DOHH2 (cell line): Measurements from ENCODE around the gene FAM180A.

Experiments used
- H3F3A ChIP-seq: fragments of 200-600 bp; sonication (generic), shearing (Covaris generic); 2 replicates; pipeline ENCODE4 v1.6.0; 2016; ENCODE audit warnings: antibody characterized with exemption, mild to moderate bottlenecking; ENCODE audit not compliant: control insufficient read depth, insufficient read depth
- H3K27ac ChIP-seq: fragments of 200-600 bp; sonication (generic); 2 replicates; pipeline ENCODE4 v1.5.1; 2014; ENCODE audit warnings: low read depth, mild to moderate bottlenecking, low read length, moderate library complexity
- H3K27me3 ChIP-seq: fragments of 200-600 bp; sonication (generic); 2 replicates; pipeline ENCODE4 v1.6.1; 2014; ENCODE audit warnings: mild to moderate bottlenecking, low read length, mixed read lengths; ENCODE audit not compliant: control insufficient read depth
- H3K36me3 ChIP-seq: fragments of 200-600 bp; sonication (generic); 2 replicates; pipeline ENCODE4 v1.6.1; 2014; ENCODE audit warnings: mild to moderate bottlenecking, low read length, moderate library complexity, mixed read lengths; ENCODE audit not compliant: control insufficient read depth
- H3K4me1 ChIP-seq: fragments of 200-600 bp; sonication (generic); 2 replicates; pipeline ENCODE4 v1.6.1; 2014; ENCODE audit warnings: mild to moderate bottlenecking, low read length, mixed read lengths; ENCODE audit not compliant: control insufficient read depth
- H3K4me2 ChIP-seq: fragments of 200-600 bp; sonication (generic); 2 replicates; pipeline ENCODE4 v1.6.0; 2014; ENCODE audit warnings: mild to moderate bottlenecking, low read length, moderate library complexity
- H3K4me3 ChIP-seq: fragments of 200-600 bp; sonication (generic); 2 replicates; pipeline ENCODE4 v1.5.1; 2014; ENCODE audit warnings: mild to moderate bottlenecking, low read length, mixed read lengths
- H3K79me2 ChIP-seq: fragments of 200-600 bp; sonication (generic); 2 replicates; pipeline ENCODE4 v1.6.1; 2014; ENCODE audit warnings: mild to moderate bottlenecking, low read length, mixed read lengths; ENCODE audit not compliant: control insufficient read depth
- H3K9me2 ChIP-seq: fragments of 200-600 bp; sonication (generic); replicated peaks from 2 replicates; pipeline ENCODE4 v1.6.1; 2014; ENCODE audit warnings: mild to moderate bottlenecking, low read length, mixed read lengths; ENCODE audit not compliant: control insufficient read depth
- H3K9me3 ChIP-seq: fragments of 200-600 bp; sonication (generic); 2 replicates; pipeline ENCODE4 v1.6.1; 2014; ENCODE audit warnings: antibody characterized with exemption, low read length, mixed read lengths; ENCODE audit not compliant: control insufficient read depth, insufficient read depth
- H4K20me1 ChIP-seq: fragments of 200-600 bp; sonication (generic); 2 replicates; pipeline ENCODE4 v1.6.0; 2014; ENCODE audit warnings: low read depth, mild to moderate bottlenecking, antibody characterized with exemption, low read length, moderate library complexity; ENCODE audit not compliant: control insufficient read depth, insufficient read depth
- EZH2phosphoT487 ChIP-seq: fragments of 200-600 bp; sonication (generic); IDR thresholded peaks from 2 replicates; pipeline ENCODE4 v1.6.1; 2017; ENCODE audit warnings: borderline replicate concordance, mild to moderate bottlenecking, antibody characterized with exemption, low read length, moderate library complexity, mixed read lengths
- TF ChIP-seq, protein P1 (sequence below): fragments of 200-600 bp; sonication (generic); IDR thresholded peaks from one replicate; pipeline ENCODE4 v1.5.1; 2014; ENCODE audit warnings: antibody characterized with exemption, mild to moderate bottlenecking, low read depth, low read length; ENCODE audit not compliant: poor library complexity, severe bottlenecking

FAM180A gene

DNA sequence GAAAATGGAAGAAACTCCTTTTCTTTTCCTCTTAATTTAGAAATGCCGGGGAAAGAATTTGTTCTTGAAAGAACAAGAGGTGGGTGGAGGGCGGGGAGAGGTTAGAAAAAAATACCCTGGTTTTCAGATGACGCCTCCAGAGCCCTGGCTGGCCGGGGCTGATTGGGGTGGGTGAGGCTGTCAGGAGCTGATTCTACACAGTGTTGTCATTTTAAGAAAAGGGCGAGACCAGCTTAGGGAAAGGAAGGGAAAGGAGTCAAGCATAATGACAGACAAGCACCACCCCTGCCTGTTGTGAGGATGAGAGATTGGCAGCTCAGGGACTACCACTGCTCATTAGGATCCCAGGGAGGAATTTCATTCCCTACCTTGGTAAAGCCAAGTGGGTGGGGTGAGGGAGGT lies 9.9 kb upstream of the FAM180A start:
- Histone ChIP-seq H3K4me1 (no peaks in the 10 kb centered on the region), H4K20me1 (no peaks in the 10 kb centered on the region), H3K9me3 (peaks cover 6% of the 10 kb centered on the region; the same call in 1 of the 2 replicates), H3K79me2 (no peaks in the 10 kb centered on the region), H3K27me3 (peaks cover 11% of the 10 kb centered on the region; the same call in 1 of the 2 replicates), H3K9me2 (no peaks in the 10 kb centered on the region), H3K27ac (no peak overlapping the region), H3K4me3 (no peak overlapping the region), H3F3A (no peaks in the 10 kb centered on the region), H3K36me3 (no peaks in the 10 kb centered on the region), H3K4me2 (no peak overlapping the region)
- no peak for TF ChIP-seq EZH2phosphoT487
- TF ChIP-seq, protein P1, sequence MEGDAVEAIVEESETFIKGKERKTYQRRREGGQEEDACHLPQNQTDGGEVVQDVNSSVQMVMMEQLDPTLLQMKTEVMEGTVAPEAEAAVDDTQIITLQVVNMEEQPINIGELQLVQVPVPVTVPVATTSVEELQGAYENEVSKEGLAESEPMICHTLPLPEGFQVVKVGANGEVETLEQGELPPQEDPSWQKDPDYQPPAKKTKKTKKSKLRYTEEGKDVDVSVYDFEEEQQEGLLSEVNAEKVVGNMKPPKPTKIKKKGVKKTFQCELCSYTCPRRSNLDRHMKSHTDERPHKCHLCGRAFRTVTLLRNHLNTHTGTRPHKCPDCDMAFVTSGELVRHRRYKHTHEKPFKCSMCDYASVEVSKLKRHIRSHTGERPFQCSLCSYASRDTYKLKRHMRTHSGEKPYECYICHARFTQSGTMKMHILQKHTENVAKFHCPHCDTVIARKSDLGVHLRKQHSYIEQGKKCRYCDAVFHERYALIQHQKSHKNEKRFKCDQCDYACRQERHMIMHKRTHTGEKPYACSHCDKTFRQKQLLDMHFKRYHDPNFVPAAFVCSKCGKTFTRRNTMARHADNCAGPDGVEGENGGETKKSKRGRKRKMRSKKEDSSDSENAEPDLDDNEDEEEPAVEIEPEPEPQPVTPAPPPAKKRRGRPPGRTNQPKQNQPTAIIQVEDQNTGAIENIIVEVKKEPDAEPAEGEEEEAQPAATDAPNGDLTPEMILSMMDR, result no peak

DNA sequence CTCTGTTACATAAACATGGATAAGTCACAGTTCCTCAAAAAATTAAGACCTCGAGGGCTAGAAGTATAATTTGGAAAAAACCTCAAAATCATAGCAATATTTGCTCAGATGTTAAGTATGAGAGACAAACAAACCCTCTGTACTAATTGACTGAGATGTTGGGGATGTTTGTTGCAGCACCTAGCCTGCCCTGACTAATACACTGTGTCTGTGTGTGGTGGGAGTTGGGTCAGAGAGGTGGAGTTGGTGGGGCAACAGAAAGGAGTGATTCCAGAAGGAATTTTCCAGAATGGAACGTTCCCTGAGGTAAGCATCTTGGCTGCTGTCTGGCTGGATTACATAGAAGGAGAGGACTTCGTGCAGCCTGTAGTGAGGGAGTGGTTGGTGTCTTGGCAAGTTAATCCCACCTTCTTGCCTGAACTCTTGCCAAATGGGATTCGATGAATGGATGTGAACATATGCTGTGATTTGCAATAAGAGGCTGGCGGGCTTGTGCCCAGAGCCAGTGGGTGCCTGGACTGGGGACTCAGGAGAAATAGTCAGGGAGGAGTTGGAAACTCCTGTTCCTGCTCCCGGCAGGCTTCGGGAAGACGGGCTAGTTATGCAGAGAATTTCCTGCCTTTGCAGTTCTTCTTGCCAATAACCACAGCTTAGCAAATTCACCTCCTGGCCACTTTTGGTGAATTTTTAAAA lies 9.3 kb upstream of the FAM180A start:
- Histone ChIP-seq H3K27me3 (peaks cover 11% of the 10 kb centered on the region; the same call in 1 of the 2 replicates), H3K9me2 (no peaks in the 10 kb centered on the region), H3K4me2 (no peak overlapping the region), H3K79me2 (no peaks in the 10 kb centered on the region), H3K9me3 (peaks cover 6% of the 10 kb centered on the region; the same call in 1 of the 2 replicates), H3K4me3 (no peak overlapping the region), H3K36me3 (no peaks in the 10 kb centered on the region), H3K4me1 (no peaks in the 10 kb centered on the region), H3K27ac (no peak overlapping the region), H3F3A (no peaks in the 10 kb centered on the region), H4K20me1 (no peaks in the 10 kb centered on the region)
- TF ChIP-seq, protein P1, result no peak
- no peak for TF ChIP-seq EZH2phosphoT487

DNA sequence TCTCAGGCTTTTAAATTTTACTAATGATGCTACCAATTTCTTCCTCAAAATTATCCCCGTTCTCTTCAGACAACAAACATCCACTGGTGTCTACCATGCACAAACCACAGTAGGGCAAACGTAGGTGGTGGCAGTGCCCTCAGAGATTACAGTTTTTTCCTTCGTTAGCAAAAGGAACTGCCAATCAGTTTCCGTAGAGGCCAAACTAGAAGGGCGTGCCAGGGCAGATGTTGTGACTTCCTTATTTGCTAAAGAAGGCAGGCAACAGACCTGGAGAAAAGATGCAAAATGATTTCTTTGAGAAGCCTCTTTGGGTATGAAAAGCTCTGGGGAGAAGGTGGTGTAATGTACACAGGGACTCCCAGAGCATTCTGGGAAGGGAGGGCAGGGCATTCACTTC lies 7.6 kb upstream of the FAM180A start:
- H3K9me3 ChIP-seq, result peaks cover 6% of the 10 kb centered on the region; the same call in 1 of the 2 replicates
- H3K9me2 ChIP-seq, result no peaks in the 10 kb centered on the region
- H3K4me2 ChIP-seq, result no peak overlapping the region
- H3K36me3 ChIP-seq, result no peaks in the 10 kb centered on the region
- peaks cover 11% of the 10 kb centered on the region; the same call in 1 of the 2 replicates for H3K27me3 ChIP-seq
- no peak overlapping the region for H3K27ac ChIP-seq
- no peaks in the 10 kb centered on the region for H3K79me2 ChIP-seq
- no peaks in the 10 kb centered on the region for H4K20me1 ChIP-seq
- H3K4me3 ChIP-seq, result no peak overlapping the region
- no peaks in the 10 kb centered on the region for H3F3A ChIP-seq
- TF ChIP-seq, protein P1, result no peak
- no peak for TF ChIP-seq EZH2phosphoT487
- H3K4me1 ChIP-seq, result no peaks in the 10 kb centered on the region
